ENCODE measurements around the gene PDE2A.
A peak's percentile ranks its signal among the peaks of the same experiment; 100 is the strongest.

The PDE2A gene

DNA sequence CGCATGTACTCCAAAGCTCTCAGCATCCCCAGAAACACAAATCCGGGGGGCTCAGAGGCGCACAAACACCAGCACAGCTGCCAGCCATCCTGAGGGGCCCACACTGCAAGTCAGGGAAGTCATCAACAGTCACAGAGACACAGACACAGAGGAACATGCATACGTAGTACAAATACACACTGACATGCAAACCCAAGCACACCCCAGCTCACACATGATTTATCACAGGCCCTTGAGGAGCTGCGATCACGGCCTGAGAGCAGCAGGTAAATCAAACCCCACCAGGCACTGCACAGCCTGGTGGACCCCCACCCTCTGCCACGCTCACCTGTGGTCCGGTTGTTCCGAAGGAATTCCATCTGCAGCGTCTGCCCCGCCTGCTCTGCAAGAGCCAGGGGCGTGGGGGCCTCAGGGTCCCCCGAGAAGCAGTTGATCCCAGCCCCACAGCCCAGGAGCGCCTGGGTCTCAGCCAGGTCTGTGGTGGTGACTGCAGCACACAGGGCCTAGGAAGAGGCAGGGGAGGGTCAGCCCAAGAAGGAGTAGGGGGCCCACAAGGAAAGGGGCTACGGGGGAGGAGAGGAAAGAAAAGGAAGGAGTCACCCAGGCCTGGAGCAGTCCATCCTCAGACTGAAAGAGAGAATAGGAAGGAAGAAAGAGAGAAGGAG lies 28.5 kb upstream of the PDE2A start:
- CTCF ChIA-PET: interaction anchor here (1.5 to 1.8 kb wide), 2 partner anchors 18 to 22 kb away, joined by 4 to 7 read pairs; no protein-coding TSS in a partner anchor
- H3K27ac ChIP-seq: peak overlapping the region; percentile 44
- TF ChIP-seq, protein P1, sequence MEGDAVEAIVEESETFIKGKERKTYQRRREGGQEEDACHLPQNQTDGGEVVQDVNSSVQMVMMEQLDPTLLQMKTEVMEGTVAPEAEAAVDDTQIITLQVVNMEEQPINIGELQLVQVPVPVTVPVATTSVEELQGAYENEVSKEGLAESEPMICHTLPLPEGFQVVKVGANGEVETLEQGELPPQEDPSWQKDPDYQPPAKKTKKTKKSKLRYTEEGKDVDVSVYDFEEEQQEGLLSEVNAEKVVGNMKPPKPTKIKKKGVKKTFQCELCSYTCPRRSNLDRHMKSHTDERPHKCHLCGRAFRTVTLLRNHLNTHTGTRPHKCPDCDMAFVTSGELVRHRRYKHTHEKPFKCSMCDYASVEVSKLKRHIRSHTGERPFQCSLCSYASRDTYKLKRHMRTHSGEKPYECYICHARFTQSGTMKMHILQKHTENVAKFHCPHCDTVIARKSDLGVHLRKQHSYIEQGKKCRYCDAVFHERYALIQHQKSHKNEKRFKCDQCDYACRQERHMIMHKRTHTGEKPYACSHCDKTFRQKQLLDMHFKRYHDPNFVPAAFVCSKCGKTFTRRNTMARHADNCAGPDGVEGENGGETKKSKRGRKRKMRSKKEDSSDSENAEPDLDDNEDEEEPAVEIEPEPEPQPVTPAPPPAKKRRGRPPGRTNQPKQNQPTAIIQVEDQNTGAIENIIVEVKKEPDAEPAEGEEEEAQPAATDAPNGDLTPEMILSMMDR (conservative IDR thresholded peaks at IDR 0.05; ENCODE audit: low read depth): no peak
- no peak for DNase-seq (ENCODE audit: low spot score)
- POLR2A ChIA-PET (ENCODE audit: low non-redundant PET): no interaction called here

DNA sequence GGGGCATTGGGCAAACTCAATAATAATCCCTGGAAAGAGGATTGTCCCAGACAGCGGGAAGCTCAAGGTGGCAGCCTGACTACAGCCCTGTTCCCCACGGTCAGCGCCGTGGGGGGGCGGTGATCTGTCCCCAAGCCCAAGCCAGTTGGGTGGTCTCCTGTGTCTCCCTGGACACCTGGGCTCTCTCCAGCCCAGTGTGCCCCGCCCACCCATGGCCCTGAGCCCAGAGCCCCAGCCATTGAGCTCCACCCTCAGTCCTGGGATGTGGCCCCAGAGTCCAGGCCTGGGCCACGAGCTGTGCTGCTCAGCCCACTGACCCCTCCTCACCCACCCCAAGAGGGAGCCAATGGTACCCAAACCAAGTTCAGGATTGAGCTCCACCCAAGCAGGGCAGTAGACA lies 27.9 kb upstream of the PDE2A start:
- TF ChIP-seq, protein P1 (conservative IDR thresholded peaks at IDR 0.05; ENCODE audit: low read depth): no peak
- ChIA-PET CTCF (interaction anchor here (1.5 to 1.8 kb wide), 2 partner anchors 18 to 23 kb away, joined by 4 to 7 read pairs; no protein-coding TSS in a partner anchor), POLR2A (ENCODE audit: low non-redundant PET) (no interaction called here)
- DNase-seq (ENCODE audit: low spot score): no peak
- peak overlapping the region; percentile 44 for H3K27ac ChIP-seq

DNA sequence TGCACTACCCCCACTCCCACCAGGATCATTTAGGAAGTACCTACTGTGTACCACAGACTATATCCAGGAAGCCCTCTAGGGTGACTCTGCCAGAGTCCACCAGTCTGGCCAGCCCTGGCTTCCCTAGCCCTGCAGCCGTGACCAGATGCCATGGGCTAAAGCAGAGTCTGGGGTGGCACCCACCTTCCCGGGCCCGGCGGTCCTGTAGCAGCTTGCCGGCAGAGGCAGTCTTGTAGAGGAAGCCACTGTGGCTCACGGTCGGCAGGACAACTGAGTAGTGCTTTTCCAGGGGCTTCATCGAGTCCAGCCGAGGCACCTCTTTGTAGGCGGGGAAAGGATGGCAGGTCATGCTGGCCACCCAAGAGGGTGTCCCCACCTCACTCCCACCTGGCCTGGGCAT lies 27.2 kb upstream of the PDE2A start:
- DNase-seq (ENCODE audit: low spot score): no peak
- TF ChIP-seq, protein P1 (conservative IDR thresholded peaks at IDR 0.05; ENCODE audit: low read depth): no peak
- ChIA-PET CTCF (interaction anchor here (1.5 kb wide), 1 partner anchor 17 kb away, joined by 7 read pairs; no protein-coding TSS in a partner anchor), POLR2A (ENCODE audit: low non-redundant PET) (no interaction called here)
- peak overlapping the region; percentile 44 for H3K27ac ChIP-seq

DNA sequence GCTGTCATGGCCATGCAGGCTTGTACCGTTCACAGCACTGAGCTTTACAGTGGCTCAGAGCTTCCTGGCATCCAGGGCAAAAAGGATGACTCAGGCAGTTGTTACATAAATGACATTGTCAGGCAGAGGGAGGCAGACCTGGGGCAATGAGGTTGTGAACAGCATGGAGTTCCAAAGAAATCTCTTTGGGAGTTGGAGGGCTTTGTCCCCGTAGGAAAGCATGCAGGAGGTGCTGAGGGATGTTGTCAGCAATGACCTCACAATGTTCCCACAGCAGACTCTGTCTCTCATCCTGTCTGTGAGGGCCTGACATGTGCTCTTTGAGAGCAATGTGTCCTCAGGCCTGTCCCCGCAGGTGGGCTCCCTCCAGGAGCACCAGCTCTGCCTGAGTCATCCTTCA lies 25.9 kb upstream of the PDE2A start:
- DNase-seq (ENCODE audit: low spot score): no peak
- H3K27ac ChIP-seq: peak overlapping the region; percentile 44
- POLR2A ChIA-PET (ENCODE audit: low non-redundant PET): interaction anchor here (0.6 kb wide), 1 partner anchor 20 kb away, joined by 3 read pairs; no protein-coding TSS in a partner anchor
- TF ChIP-seq, protein P1 (conservative IDR thresholded peaks at IDR 0.05; ENCODE audit: low read depth): no peak
- CTCF ChIA-PET: interaction anchor here (0.6 to 1.1 kb wide), 4 partner anchors 16 to 556 kb away, joined by 3 to 4 read pairs (median 3); no protein-coding TSS in a partner anchor

DNA sequence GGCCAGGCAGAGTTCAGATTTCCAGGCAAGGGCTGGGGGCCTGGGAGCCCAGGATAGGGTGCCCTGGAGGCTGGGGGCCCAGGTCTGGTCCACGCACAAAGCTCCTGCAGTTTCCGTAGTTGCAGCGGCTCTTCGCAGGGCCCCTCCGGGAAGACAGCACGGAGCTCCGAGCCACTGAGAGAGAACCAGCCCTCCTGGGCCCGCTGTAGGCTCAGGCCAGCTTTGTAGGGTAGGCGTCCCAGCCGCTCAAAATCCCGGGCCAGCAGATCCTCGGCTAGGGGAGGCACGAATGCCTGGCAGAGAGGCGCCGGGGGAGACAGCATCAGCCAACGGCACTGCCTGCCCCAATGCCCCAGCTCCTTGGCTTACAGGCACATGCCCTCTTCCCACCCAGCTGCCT lies 23.6 kb upstream of the PDE2A start:
- TF ChIP-seq, protein P1 (conservative IDR thresholded peaks at IDR 0.05; ENCODE audit: low read depth): no peak
- H3K27ac ChIP-seq: no peak overlapping the region
- no peak for DNase-seq (ENCODE audit: low spot score)
- ChIA-PET POLR2A (ENCODE audit: low non-redundant PET) (no interaction called here), CTCF (interaction anchor here (1.4 kb wide), 1 partner anchor 14 kb away, joined by 5 read pairs; no protein-coding TSS in a partner anchor)

DNA sequence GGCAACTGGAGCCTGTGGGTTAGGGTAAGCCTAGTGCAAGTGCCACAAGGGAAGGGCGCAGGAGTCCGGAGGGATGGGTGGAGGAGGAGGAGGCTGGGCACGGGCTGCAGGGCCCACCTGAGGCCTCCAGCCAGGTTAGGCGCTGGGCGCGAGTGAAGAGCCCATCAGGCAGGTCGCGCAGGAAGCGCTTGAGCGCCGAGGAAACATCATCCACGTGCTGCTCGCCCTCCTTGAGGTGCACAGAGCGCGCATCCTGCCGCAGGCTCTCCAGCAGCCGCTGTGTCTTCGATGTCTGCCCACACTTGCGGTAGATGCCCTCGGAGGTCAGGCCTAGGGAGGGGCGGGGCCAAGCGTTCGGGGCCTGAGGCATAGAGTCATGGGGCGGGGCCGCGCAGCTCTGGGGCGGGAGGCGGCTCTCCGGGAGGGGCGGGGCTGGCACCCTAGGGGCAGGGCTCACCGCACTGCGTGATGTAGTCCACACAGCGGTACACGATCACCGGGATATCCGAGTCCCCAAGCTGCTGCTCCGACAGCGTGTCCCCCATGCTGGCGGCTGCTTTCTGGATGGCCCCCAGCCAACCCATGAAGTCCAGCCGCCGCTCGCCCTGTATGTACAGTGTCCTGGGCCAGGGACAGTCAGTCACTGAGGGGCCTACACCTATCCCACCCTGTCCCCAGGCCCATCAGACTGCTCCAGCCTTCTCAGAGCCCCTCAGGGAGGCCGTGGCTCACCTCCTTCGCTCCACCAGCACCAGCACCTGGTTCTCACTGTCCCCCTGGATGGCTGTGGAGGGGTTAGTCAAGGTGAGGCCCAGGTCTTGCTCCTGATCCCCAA lies 22.9 kb upstream of the PDE2A start:
- DNase-seq (ENCODE audit: low spot score): no peak
- POLR2A ChIA-PET (ENCODE audit: low non-redundant PET): no interaction called here
- TF ChIP-seq, protein P1 (conservative IDR thresholded peaks at IDR 0.05; ENCODE audit: low read depth): no peak
- no peak overlapping the region for H3K27ac ChIP-seq
- CTCF ChIA-PET: interaction anchor here (1.4 kb wide), 1 partner anchor 13 kb away, joined by 5 read pairs; no protein-coding TSS in a partner anchor
